AG09319 (cell line): ENCODE data around the gene ARHGAP25.

Experiments used
- DNase-seq: peaks from one replicate; pipeline ENCODE4 v3.0.0-alpha.2; 2010; ENCODE audit warnings: low read depth; ENCODE audit errors: extremely low read depth
- CTCF ChIP-seq: IDR thresholded peaks from 2 replicates; pipeline ENCODE4 v1.5.1; 2011; ENCODE audit warnings: low read depth, mild to moderate bottlenecking, inconsistent platforms, low read length, moderate library complexity

The ARHGAP25 gene

GRCh38 chr2:68832233-68832869 is 97.7 kb downstream of the ARHGAP25 start:
- DNase-seq: no peak

GRCh38 chr2:68833162-68833561 is 98.6 kb downstream of the ARHGAP25 start:
- DNase-seq: no peak
- TF ChIP-seq CTCF: no peak

More at GRCh38 chr2:68832233-68832869, 97.7 kb downstream of the ARHGAP25 start:
- no peak for TF ChIP-seq CTCF

- no peak for TF ChIP-seq CTCF
- DNase-seq: no peak
Measured at GRCh38 chr2:68834737-68835376, 100.2 kb downstream of the ARHGAP25 start.

GRCh38 chr2:68835621-68836020 is 101.0 kb downstream of the ARHGAP25 start:
- TF ChIP-seq CTCF: no peak
- no peak for DNase-seq

- TF ChIP-seq CTCF: peak; percentile 50
- DNase-seq: no peak
Measured at GRCh38 chr2:68837164-68837860, 102.7 kb downstream of the ARHGAP25 start.

GRCh38 chr2:68837861-68838341 is 103.3 kb downstream of the ARHGAP25 start:
- TF ChIP-seq CTCF: no peak
- no peak for DNase-seq

- no peak for TF ChIP-seq CTCF
- no peak for DNase-seq
Measured at GRCh38 chr2:68838641-68839040, 104.0 kb downstream of the ARHGAP25 start.
